CD4-positive, alpha-beta T cell treated with Interleukin-2 at 100 ng/mL for 4 hours (primary cell): Measurements from ENCODE around the gene ADGRL1.
"Not testable (repeated sequence)": the region's sequence is repeated elsewhere in the genome, so short reads cannot be mapped to it uniquely, and the experiment has no call there.

ENCODE experiments used
- DNase-seq: peaks from one replicate; pipeline ENCODE4 v3.0.0-alpha.2; 2020; ENCODE audit warnings: low spot score

ADGRL1 gene

GRCh38 chr19:14205452-14206287 is at the start of gene ADGRL1:
TSS of gene ADGRL1 (minus strand) at chr19:14206169. CDS start at chr19:14183602, 22,567 bp downstream.
- peak; percentile 18 for DNase-seq

- DNase-seq = not testable (repeated sequence)
These were observed 49.3 kb upstream of the ADGRL1 start for GRCh38 chr19:14255316-14255715.

GRCh38 chr19:14253822-14254599 is 48.0 kb upstream of the ADGRL1 start:
- DNase-seq = not testable (repeated sequence)

- not testable (repeated sequence) for DNase-seq
These were observed 46.2 kb upstream of the ADGRL1 start for GRCh38 chr19:14252136-14252535.

GRCh38 chr19:14250870-14251269 is 44.9 kb upstream of the ADGRL1 start:
- DNase-seq = no peak

GRCh38 chr19:14250315-14250714 is 44.3 kb upstream of the ADGRL1 start:
- DNase-seq = not testable (repeated sequence)

- not testable (repeated sequence) for DNase-seq
These were observed 43.9 kb upstream of the ADGRL1 start for GRCh38 chr19:14249891-14250290.

- DNase-seq = not testable (repeated sequence)
These were observed 43.2 kb upstream of the ADGRL1 start for GRCh38 chr19:14249012-14249754.

- peak; percentile 11 for DNase-seq
These were observed 42.6 kb upstream of the ADGRL1 start for GRCh38 chr19:14248578-14249011.

- DNase-seq = not testable (repeated sequence)
These were observed 41.8 kb upstream of the ADGRL1 start for GRCh38 chr19:14247548-14248471.

- DNase-seq = not testable (repeated sequence)
These were observed 41.2 kb upstream of the ADGRL1 start for GRCh38 chr19:14247205-14247547.

- not testable (repeated sequence) for DNase-seq
These were observed 38.4 kb upstream of the ADGRL1 start for GRCh38 chr19:14244393-14244792.

- DNase-seq = not testable (repeated sequence)
These were observed 37.7 kb upstream of the ADGRL1 start for GRCh38 chr19:14243718-14244117.

GRCh38 chr19:14237014-14237941 is 31.3 kb upstream of the ADGRL1 start:
- DNase-seq = no peak

- DNase-seq = not testable (repeated sequence)
These were observed 27.0 kb upstream of the ADGRL1 start for GRCh38 chr19:14232945-14233344.

- DNase-seq = not testable (repeated sequence)
These were observed 22.6 kb upstream of the ADGRL1 start for GRCh38 chr19:14228446-14229071.

- not testable (repeated sequence) for DNase-seq
These were observed 20.5 kb upstream of the ADGRL1 start for GRCh38 chr19:14226498-14226897.

GRCh38 chr19:14222886-14223285 is 16.9 kb upstream of the ADGRL1 start:
- DNase-seq = no peak

- peak; percentile 74 for DNase-seq
These were observed 15.4 kb upstream of the ADGRL1 start for GRCh38 chr19:14221345-14221744.
